Astrocyte (in vitro differentiated cells and primary cell): ENCODE data around the gene TTLL7. TPM values are rescaled to one million over a fixed set of nuclear protein-coding genes. Genes with fewer than 3 reads are reported as not detected.

Source experiments
- DNase-seq: peaks from one replicate; pipeline ENCODE4 v3.0.0-alpha.2; 2010; ENCODE audit warnings: low read depth
- FAIRE-seq: peaks from 2 replicates; lab custom pipeline; 2011; peaks lifted over from hg19 to GRCh38; lab: Jason Lieb, UNC
- H2AFZ ChIP-seq: 2 replicates; pipeline ENCODE4 v1.6.0; 2012; ENCODE audit warnings: low read depth, low read length, inconsistent platforms
- H3K27ac ChIP-seq: 2 replicates; pipeline ENCODE4 v1.5.1; 2011; ENCODE audit warnings: low read depth, low read length, inconsistent platforms
- H3K27me3 ChIP-seq: 2 replicates; pipeline ENCODE4 v1.6.0; 2011; ENCODE audit warnings: low read length, inconsistent platforms; ENCODE audit not compliant: insufficient read depth
- H3K36me3 ChIP-seq: 2 replicates; pipeline ENCODE4 v1.5.1; 2011; ENCODE audit warnings: low read length, inconsistent platforms; ENCODE audit not compliant: insufficient read depth
- H3K4me1 ChIP-seq: 2 replicates; pipeline ENCODE4 v1.5.1; 2011; ENCODE audit warnings: low read length, inconsistent platforms; ENCODE audit not compliant: insufficient read depth
- H3K4me2 ChIP-seq: 2 replicates; pipeline ENCODE4 v1.6.0; 2012; ENCODE audit warnings: low read length, inconsistent platforms
- H3K4me3 ChIP-seq: 2 replicates; pipeline ENCODE4 v1.5.1; 2011; ENCODE audit warnings: low read depth, mild to moderate bottlenecking, low read length, inconsistent platforms; ENCODE audit not compliant: insufficient read depth
- H3K79me2 ChIP-seq: 2 replicates; pipeline ENCODE4 v1.6.0; 2012; ENCODE audit warnings: mild to moderate bottlenecking, low read length, inconsistent platforms; ENCODE audit not compliant: insufficient read depth
- H3K9ac ChIP-seq: 2 replicates; pipeline ENCODE4 v1.6.0; 2012; ENCODE audit warnings: mild to moderate bottlenecking, low read length, inconsistent platforms
- H3K9me3 ChIP-seq: 2 replicates; pipeline ENCODE4 v1.5.1; 2012; ENCODE audit warnings: low read depth, mild to moderate bottlenecking, low read length, inconsistent platforms; ENCODE audit not compliant: insufficient read depth
- H4K20me1 ChIP-seq: 2 replicates; pipeline ENCODE4 v1.6.0; 2012; ENCODE audit warnings: low read length, inconsistent platforms; ENCODE audit not compliant: insufficient read depth
- H3K27ac Mint-ChIP-seq: one replicate; pipeline ENCODE4 v1.8.0; 2021; ENCODE audit warnings: mild to moderate bottlenecking, mixed read lengths; ENCODE audit not compliant: unreplicated experiment
- H3K27me3 Mint-ChIP-seq: one replicate; pipeline ENCODE4 v1.8.0; 2021; ENCODE audit warnings: low read depth, mixed read lengths; ENCODE audit not compliant: unreplicated experiment
- H3K36me3 Mint-ChIP-seq: one replicate; pipeline ENCODE4 v1.8.0; 2021; ENCODE audit warnings: low read depth, mixed read lengths; ENCODE audit not compliant: unreplicated experiment
- H3K4me1 Mint-ChIP-seq: one replicate; pipeline ENCODE4 v1.8.0; 2021; ENCODE audit warnings: low read depth, mixed read lengths; ENCODE audit not compliant: unreplicated experiment
- H3K4me3 Mint-ChIP-seq: one replicate; pipeline ENCODE4 v1.8.0; 2021; ENCODE audit warnings: mild to moderate bottlenecking, moderate library complexity, mixed read lengths; ENCODE audit not compliant: unreplicated experiment
- H3K9me3 Mint-ChIP-seq: one replicate; pipeline ENCODE4 v1.8.0; 2021; ENCODE audit warnings: mild to moderate bottlenecking, mixed read lengths; ENCODE audit not compliant: unreplicated experiment
- CTCF ChIP-seq: IDR thresholded peaks from 2 replicates; pipeline ENCODE4 v1.5.1; 2011; ENCODE audit warnings: low read depth, mild to moderate bottlenecking, inconsistent platforms, low read length, moderate library complexity; ENCODE audit not compliant: insufficient read depth
- EZH2 ChIP-seq: IDR thresholded peaks from 2 replicates; pipeline ENCODE4 v1.6.1; 2012; ENCODE audit warnings: mild to moderate bottlenecking, low read length, inconsistent platforms; ENCODE audit not compliant: insufficient read depth
- total RNA-seq: library from RNA; stranded (reverse); gene quantifications from 2 replicates; pipeline ENCODE4 v1.2.1, GENCODE V29; 2021

The TTLL7 gene
- total RNA-seq, 1 donor from 2014 or later = 28.5 TPM

- H3K27me3 ChIP-seq = no peaks in the 10 kb centered on the region
- Mint-ChIP-seq H3K36me3 (no peaks in the 10 kb centered on the region), H3K4me3 (no peak overlapping the region), H3K4me1 (peaks cover 18% of the 10 kb centered on the region), H3K27me3 (no peaks in the 10 kb centered on the region), H3K27ac (no peak overlapping the region), H3K9me3 (no peaks in the 10 kb centered on the region)
- H3K4me2 ChIP-seq = no peak overlapping the region
- no peak overlapping the region for H3K27ac ChIP-seq
- FAIRE-seq = no peak
- TF ChIP-seq EZH2 (no peak), CTCF (no peak)
- H3K79me2 ChIP-seq = no peaks in the 10 kb centered on the region
- DNase-seq = no peak
- H3K9ac ChIP-seq = no peak overlapping the region
- H4K20me1 ChIP-seq = no peaks in the 10 kb centered on the region
- no peaks in the 10 kb centered on the region for H3K9me3 ChIP-seq
- no peak overlapping the region for H3K4me3 ChIP-seq
- no peaks in the 10 kb centered on the region for H3K4me1 ChIP-seq
- H2AFZ ChIP-seq = no peak overlapping the region
- H3K36me3 ChIP-seq = no peaks in the 10 kb centered on the region
Observed at GRCh38 chr1:83832194-83832593, 166.7 kb downstream of the TTLL7 start.

- DNase-seq (no peak), FAIRE-seq (no peak)
- TF ChIP-seq EZH2 (no peak), CTCF (no peak)
Observed at GRCh38 chr1:83829106-83829505, 169.8 kb downstream of the TTLL7 start.

GRCh38 chr1:83828456-83828855, 170.5 kb downstream of the TTLL7 start:
- no peak overlapping the region for H2AFZ ChIP-seq
- H3K79me2 ChIP-seq = no peaks in the 10 kb centered on the region
- Mint-ChIP-seq H3K27me3 (no peaks in the 10 kb centered on the region), H3K4me3 (no peak overlapping the region), H3K4me1 (peaks cover 18% of the 10 kb centered on the region), H3K36me3 (no peaks in the 10 kb centered on the region), H3K27ac (peak overlapping the region; percentile 2), H3K9me3 (no peaks in the 10 kb centered on the region)
- no peak overlapping the region for H3K4me2 ChIP-seq
- no peaks in the 10 kb centered on the region for H3K36me3 ChIP-seq
- no peak for TF ChIP-seq EZH2
- no peak for TF ChIP-seq CTCF
- FAIRE-seq = no peak
- no peaks in the 10 kb centered on the region for H3K27me3 ChIP-seq
- DNase-seq = no peak
- H4K20me1 ChIP-seq = no peaks in the 10 kb centered on the region
- H3K9me3 ChIP-seq = no peaks in the 10 kb centered on the region
- H3K27ac ChIP-seq = no peak overlapping the region
- H3K9ac ChIP-seq = no peak overlapping the region
- H3K4me1 ChIP-seq = no peaks in the 10 kb centered on the region
- no peak overlapping the region for H3K4me3 ChIP-seq

More at GRCh38 chr1:83829106-83829505, 169.8 kb downstream of the TTLL7 start:
- Mint-ChIP-seq H3K4me1 (peaks cover 18% of the 10 kb centered on the region), H3K27ac (peak overlapping the region; percentile 17), H3K27me3 (no peaks in the 10 kb centered on the region), H3K4me3 (no peak overlapping the region), H3K36me3 (no peaks in the 10 kb centered on the region), H3K9me3 (no peaks in the 10 kb centered on the region)
- H3K79me2 ChIP-seq = no peaks in the 10 kb centered on the region
- H3K4me1 ChIP-seq = no peaks in the 10 kb centered on the region
- no peak overlapping the region for H3K27ac ChIP-seq
- H3K9ac ChIP-seq = no peak overlapping the region
- H3K27me3 ChIP-seq = no peaks in the 10 kb centered on the region
- no peak overlapping the region for H2AFZ ChIP-seq
- no peaks in the 10 kb centered on the region for H3K36me3 ChIP-seq
- no peak overlapping the region for H3K4me2 ChIP-seq
- H3K4me3 ChIP-seq = no peak overlapping the region
- no peaks in the 10 kb centered on the region for H4K20me1 ChIP-seq
- H3K9me3 ChIP-seq = no peaks in the 10 kb centered on the region
